Stimulated activated CD8-positive, alpha-beta memory T cell treated with anti-CD3 and anti-CD28 coated beads, Interleukin-4, amount 100 ng/mL, for 24 hours (primary cell): Measurements from ENCODE around the gene NXPH4.

Source experiments
- DNase-seq: peaks from one replicate; pipeline ENCODE4 v3.0.0-alpha.2; 2020; ENCODE audit warnings: low read depth

NXPH4 gene

GRCh38 chr12:57231276-57232021, 14.9 kb downstream of the NXPH4 start:
- DNase-seq: no peak

- no peak for DNase-seq
Measured at GRCh38 chr12:57232156-57232756, 15.7 kb downstream of the NXPH4 start.

- no peak for DNase-seq
Measured at GRCh38 chr12:57233357-57234232, 17.0 kb downstream of the NXPH4 start.

DNA sequence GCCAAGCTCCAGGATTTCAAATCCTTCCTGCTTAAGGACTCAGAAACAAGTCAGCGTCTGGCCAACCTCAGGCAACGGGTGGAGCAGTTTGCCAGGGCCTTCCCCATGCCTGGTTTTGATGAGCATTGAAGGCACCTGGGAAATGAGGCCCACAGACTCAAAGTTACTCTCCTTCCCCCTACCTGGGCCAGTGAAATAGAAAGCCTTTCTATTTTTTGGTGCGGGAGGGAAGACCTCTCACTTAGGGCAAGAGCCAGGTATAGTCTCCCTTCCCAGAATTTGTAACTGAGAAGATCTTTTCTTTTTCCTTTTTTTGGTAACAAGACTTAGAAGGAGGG, 17.6 kb downstream of the NXPH4 start:
- no peak for DNase-seq

DNA sequence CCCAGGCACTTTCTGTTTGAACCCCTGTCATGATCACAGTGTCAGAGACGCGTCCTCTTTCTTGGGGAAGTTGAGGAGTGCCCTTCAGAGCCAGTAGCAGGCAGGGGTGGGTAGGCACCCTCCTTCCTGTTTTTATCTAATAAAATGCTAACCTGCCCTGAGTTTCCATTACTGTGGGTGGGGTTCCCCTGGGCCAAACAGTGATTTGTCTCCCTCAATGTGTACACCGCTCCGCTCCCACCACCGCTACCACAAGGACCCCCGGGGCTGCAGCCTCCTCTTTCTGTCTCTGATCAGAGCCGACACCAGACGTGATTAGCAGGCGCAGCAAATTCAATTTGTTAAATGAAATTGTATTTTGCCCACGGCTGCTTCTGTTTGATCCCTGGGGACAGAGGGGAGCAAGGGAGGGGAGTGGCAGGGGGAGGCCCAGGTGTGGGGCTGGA, 18.0 kb downstream of the NXPH4 start:
- no peak for DNase-seq

GRCh38 chr12:57235017-57235727, 18.6 kb downstream of the NXPH4 start:
- DNase-seq: no peak

DNA sequence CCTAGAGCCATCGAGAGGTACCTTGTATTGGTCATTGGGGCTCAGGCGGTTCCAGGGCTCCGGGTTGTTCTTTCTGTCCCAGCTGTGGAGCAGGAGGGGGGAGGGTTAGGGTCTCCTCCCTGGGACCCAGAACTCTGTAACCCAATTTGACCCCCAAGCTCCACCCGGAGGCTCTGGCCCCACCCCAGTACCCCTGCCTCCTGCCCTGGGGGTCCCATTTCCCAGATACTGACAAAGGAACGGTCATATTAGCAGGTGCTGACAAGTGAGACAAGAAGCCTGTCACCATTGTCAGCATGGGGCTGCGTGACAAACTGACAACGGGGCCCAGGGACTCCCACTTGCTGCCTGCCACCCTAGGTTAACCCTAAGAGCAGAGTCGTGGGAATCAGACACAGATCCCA, 19.1 kb downstream of the NXPH4 start:
- no peak for DNase-seq

DNA sequence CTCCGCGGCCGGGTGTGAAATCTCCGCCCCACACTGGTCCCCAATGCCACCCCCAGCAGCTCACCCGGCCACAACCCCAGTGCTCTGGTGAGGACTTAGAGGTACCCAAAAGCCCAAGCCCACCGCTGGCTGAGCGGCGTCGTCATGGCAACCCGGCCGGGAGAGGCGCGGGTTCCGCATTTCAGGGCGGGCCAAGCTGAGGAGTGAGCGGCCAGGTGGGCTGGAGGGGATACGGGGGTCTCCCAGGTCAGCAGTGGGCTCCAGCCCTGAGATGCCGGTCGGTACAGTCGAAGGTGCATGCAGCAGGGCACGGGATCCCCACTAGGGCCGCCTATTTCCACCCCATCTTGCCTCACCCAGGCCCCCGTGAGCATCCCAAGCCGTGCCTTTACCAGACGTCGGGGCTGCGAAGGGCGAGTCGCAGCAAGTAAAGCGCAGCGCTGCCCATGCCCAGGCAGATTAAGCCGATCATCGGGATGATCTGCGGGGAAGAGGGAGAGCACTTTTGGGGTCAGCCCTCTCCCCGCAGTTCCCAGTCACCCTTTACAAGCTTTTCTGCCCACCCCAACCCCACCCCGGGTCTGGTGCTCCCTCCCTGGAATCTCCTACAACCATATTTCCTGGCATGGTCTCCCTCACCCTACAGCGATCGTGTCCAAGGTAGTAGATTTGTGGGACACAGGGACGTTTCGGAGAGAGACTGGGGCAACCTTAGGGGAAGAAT, 19.8 kb downstream of the NXPH4 start:
- DNase-seq: no peak

DNA sequence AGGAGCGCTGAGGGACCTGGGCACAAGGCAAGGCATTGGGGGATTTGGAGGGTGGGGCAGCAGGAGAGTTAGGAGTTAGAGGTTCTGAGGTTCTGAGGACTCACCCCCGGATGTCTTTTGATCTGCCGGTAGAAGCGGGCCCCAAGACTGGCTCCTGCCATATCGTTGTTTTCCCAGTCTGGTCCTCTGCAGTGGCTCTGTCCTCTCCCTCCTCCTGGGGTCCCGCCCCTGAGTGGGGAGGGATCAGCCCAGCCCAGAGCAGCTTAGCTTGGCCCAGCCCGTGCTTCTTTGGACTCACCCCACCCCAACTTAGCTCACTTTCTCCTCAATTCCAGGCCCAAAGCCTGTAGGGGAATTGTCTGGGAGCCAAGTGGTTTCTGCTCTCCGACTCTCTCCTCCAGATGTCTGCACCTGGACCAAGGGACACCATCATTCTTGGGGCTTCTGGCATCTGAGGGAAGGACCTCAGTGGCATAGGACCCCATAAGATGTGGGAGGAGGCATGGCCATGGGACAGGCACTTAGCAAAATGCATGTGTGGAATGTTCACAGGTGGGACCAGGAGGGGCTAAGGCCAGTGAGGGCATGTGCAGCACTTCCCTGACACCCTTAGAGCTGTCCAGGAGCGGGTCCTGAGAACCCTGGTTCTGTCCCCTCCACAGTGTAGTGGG, 20.5 kb downstream of the NXPH4 start:
- DNase-seq: no peak

GRCh38 chr12:57237596-57237931, 21.0 kb downstream of the NXPH4 start:
- DNase-seq: no peak

DNA sequence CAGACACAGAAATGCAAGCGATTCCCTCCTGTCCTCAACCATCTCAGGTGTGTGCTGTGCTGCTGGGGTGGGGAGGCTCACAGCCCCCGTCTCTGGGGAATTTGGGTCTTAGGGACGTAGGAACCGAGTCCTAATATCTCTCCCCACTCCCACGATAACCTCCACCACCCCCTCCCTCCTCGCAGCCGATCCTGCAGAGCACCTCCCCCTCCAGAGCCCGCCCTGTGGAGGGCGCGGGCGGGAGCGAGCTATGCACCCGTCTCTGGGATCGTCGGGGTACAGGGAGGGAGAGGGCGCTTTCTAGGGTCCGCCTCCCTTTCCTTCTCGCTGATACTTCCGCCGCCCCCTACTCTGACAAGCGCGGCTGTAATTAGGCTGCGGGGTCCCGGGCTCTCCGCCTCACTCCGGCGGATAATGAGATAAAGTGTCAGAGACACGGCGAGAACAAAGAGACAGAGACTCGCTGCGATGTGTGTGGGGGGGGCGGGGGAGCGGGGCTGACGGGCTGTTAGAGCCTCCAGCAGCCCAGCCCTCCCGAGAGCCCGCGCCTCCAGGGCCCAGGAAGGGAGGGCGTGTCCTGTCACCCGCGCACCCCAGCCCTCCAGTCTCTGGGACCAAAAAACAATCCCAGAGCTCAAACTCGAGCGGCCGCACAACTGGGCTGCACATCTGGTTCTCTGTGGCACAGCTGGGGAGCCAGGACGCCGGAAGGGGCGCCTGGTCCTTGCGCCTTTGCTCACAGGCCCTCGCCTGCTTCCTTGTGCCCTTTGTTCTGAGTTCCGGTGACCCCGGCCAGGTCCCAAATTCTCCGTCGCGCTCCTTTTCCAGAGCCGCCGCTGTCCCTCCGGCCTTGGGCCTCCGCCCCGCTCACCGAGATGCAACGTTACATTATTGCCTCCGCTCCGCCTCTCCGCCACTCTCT, 21.6 kb downstream of the NXPH4 start:
- no peak for DNase-seq

DNA sequence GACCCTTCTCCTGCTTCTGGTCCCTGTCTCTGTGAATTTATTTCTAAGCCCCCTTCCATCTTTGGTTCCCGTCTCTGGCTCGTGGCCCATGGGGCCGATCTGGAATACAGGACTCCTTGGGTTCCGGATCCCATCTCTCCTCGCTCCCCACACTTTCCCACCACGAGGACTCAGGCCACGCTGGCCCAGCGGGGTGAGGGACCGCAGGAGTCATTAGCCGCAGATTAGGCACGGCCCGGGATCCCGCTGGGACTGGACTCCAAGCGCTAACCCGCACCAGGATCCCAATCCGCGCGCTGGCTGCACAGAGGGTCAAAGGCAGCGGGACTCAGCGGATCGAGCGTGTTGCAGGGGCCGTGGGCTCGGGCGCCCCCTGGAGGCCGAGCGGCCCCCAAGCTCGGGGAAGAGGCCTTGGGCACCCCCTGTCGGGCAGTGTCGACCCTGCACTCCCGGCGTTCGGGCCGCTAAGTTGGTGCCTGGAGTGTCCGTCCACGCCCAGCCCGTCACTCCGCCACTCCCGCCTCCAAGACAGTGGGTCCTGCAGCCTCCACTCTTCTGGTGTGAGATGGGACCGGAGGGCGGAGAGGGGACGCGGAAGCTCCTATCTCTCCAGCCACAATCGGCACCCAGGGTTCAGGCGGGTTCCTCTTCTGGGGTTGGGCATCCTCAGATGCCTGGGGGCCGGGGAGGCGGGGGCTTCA, 22.4 kb downstream of the NXPH4 start:
- peak; percentile 77 for DNase-seq

- DNase-seq: no peak
Measured at GRCh38 chr12:57239587-57240065, 23.0 kb downstream of the NXPH4 start.

- peak; percentile 52 for DNase-seq
Measured at GRCh38 chr12:57240066-57240921, 23.7 kb downstream of the NXPH4 start.

GRCh38 chr12:57240926-57241401, 24.4 kb downstream of the NXPH4 start:
- DNase-seq: no peak

DNA sequence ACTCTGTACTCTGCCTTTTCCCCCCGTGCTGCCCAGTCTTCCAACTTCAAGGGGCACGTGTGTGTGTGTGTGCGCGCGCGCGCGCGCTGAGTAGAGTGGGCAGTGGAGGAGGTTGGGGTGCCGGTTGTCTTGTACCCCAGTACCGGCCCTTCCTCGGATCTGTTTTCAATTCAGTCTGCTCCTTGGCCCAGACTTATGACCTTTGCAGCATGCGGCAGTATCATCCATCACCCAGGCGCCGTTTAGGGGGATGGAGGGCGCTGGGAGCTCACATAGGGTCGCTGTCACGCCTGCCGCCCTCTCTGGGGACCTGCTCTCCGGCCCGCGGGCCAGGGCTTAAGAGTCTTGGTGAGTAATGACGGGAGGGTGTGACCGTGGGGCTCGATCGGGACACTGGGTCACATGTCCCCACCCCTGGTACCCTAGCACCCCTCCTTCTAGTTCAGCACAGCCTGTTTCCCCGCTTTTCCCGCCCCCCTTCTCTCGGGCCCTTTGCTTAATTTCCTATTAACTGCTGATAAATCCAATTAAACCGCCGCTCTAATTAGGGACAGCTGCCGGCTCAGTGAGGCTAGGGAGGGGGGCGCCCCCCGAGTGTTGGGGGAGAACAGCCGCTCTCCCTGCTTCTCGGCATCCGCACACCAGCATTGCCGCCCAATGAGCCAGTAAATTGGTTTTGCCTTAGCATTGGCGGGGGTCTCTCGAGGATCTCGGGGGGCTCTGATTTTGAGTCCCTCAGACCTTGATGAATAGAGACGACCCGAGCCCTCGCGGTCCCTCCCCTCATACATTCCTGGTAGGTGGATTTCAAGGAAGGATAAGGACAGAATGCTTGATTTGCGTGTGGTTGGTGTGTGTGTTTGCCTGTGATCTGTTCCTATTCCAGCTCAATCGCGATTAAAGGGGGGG, 25.1 kb downstream of the NXPH4 start:
- DNase-seq: no peak

DNA sequence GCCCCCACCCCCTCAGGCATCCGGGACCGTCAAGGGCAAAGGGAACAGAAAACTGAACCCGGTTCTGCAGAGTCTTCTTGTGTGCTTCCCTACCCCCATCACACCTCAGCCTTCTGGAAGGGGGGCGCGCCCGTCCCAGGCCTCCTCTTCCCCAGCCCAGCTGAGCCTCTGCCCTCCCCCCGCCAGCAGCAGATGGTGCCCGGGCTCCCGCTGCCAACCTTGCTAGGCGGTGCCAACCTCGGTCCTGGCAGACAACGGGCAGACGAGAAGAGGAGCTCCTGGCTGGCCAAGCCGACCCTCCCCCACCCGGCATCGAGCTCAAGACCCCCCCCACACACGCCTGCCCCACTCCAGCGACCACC, 25.7 kb downstream of the NXPH4 start:
- no peak for DNase-seq
